ENCODE measurements around the gene NSG1. TPM values are rescaled to one million over a fixed set of nuclear protein-coding genes. Genes with fewer than 3 reads are reported as not detected.

The NSG1 gene
- total and polyA plus RNA-seq, 2 of the 8 experiments (the other 6 are each of a cell fraction or from before 2014, with no cell fraction given) = 35.7 to 61.4 TPM

DNA sequence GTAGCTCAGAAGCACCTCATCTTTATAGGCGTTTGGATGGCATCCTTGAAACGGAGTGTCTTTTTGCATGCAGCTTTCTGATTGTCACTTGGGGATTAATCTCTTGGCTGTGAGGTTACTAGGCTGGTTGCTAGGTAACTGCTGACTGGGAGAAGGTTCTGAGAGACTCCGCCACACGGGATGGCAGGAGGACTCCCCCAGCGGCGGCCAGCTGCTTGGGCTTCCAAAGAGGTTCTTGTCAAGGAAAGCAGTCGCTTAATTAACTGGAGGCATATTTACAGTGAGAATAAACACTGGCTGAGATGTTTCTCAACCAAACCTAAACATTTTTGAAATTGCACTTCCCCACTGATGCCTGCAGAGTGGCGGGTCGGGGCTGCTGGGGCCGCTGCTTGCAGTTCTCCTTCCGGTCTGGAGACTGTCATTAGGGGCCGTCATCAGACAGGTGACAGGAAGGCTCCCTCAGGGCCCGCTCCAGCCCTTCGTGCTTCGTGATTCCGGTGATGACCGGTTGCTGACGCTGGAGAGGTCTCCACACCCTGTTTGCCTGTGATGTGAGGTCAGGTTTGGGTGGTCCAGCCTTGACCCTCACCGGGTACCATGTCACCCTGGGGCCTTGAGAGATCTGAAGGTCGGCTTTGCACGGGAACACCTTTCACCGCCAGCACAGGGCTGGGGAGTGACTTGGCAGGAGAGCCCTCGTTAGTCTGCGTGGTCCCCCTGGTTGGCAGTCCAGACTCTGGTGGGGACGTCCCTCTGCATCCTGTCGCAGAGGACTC is 9.1 kb downstream of the NSG1 start:
- no peak overlapping the region for H3K4me2 ChIP-seq (ENCODE audit: insufficient read depth in 1 of 2, low read depth in 2 of 2, low read length in 2 of 2)

More for the DNA sequence above, 9.1 kb downstream of the NSG1 start:
- Histone ChIP-seq H3K79me2 (ENCODE audit: control insufficient read depth in 1 of 2, insufficient read depth in 2 of 2, low read length in 2 of 2) (no peaks in the 10 kb centered on the region), H2AFZ (ENCODE audit: low read length) (no peak overlapping the region), H2BK120ac (replicated peaks; ENCODE audit: low read depth, low read length) (no peak overlapping the region), H3K9ac (replicated peaks in 1 of 4; ENCODE audit: extremely low read depth in 1 of 4, low read depth in 3 of 4, low read length in 3 of 4) (no peak overlapping the region), H2BK15ac (ENCODE audit: low read length) (no peak overlapping the region), H3K79me1 (ENCODE audit: low read depth, low read length) (0 out of 2 replicates have a peak, but pooled peaks cover 2% of the 10 kb centered on the region), H3K14ac (ENCODE audit: insufficient read length) (no peak overlapping the region), H3K27me3 (replicated peaks in 1 of 4; ENCODE audit: control insufficient read depth in 3 of 4, extremely low read depth in 1 of 4, insufficient read depth in 3 of 4, low read length in 3 of 4) (no peaks in the 10 kb centered on the region), H3K4me1 (replicated peaks in 1 of 4; ENCODE audit: control insufficient read depth in 3 of 4, insufficient read depth in 4 of 4, low read length in 3 of 4) (peaks cover 0 to 8% (median 5%) of the 10 kb centered on the region in 4 experiments; a peak in 4 of 7 replicates), H3K36me3 (ENCODE audit: control insufficient read depth in 2 of 4, insufficient read depth in 4 of 4, low read length in 3 of 4) (peaks cover 2 to 9% (median 8%) of the 10 kb centered on the region in 4 experiments; a peak in 6 of 8 replicates), H2BK20ac (ENCODE audit: low read length) (no peak overlapping the region), H4K8ac (ENCODE audit: extremely low read depth, insufficient read depth, low read length) (no peak overlapping the region), H3K23me2 (ENCODE audit: low read depth, low read length) (no peaks in the 10 kb centered on the region), H3K56ac (replicated peaks; ENCODE audit: insufficient read length, low read depth, low read length) (no peak overlapping the region), H2AK5ac (ENCODE audit: low read depth, low read length) (peak overlapping the region; percentile 77; the same call in 1 of the 2 replicates), H4K5ac (ENCODE audit: insufficient read length, low read depth, low read length) (no peak overlapping the region), H3K23ac (ENCODE audit: insufficient read length) (no peak overlapping the region), H3K18ac (ENCODE audit: extremely low read depth, low read length) (peak overlapping the region; percentile 51; the same call in 1 of the 2 replicates), H3K4me3 (ENCODE audit: extremely low read depth in 1 of 4, insufficient read depth in 2 of 4, low read depth in 3 of 4, low read length in 4 of 4) (no peak overlapping the region), H2BK12ac (ENCODE audit: low read depth, low read length) (peak overlapping the region; percentile 80), H3K9me3 (ENCODE audit: insufficient read depth in 2 of 2, low read depth in 1 of 2, low read length in 1 of 2) (no peaks in the 10 kb centered on the region), H3K4ac (replicated peaks; ENCODE audit: insufficient read length, low read depth, low read length) (no peak overlapping the region), H3K27ac (ENCODE audit: low read depth, low read length) (no peak overlapping the region), H4K20me1 (replicated peaks in 1 of 2; ENCODE audit: control insufficient read depth in 1 of 2, insufficient read depth in 2 of 2, low read length in 2 of 2) (peaks cover 0 to 6% of the 10 kb centered on the region in 2 experiments), H4K91ac (replicated peaks; ENCODE audit: insufficient read length, low read length) (no peak overlapping the region), H2BK5ac (ENCODE audit: low read depth, low read length) (peak overlapping the region; percentile 73; the same call in 1 of the 2 replicates)
- TF ChIP-seq RFX5 (IDR thresholded peaks at IDR 0.05; ENCODE audit: borderline replicate concordance, low read depth, low read length) (peak; percentile 68; the same call in 1 of the 2 replicates), POU5F1 (IDR thresholded peaks at IDR 0.05; ENCODE audit: low read depth, low read length) (no peak)
- whole genome bisulfite sequencing, 2 experiments (ENCODE audit: extremely low coverage in 1 of 2, insufficient coverage in 1 of 2, insufficient read length in 1 of 2, insufficient replicate concordance in 2 of 2, low coverage in 1 of 2, low lambda C conversion rate in 2 of 2, missing lambda C conversion rate in 1 of 2) = 77% methylated on average over 26 of the region's 26 CpGs; no CpG with 5 or more reads in 1 of the 2 experiments
- FAIRE-seq = no peak
- POLR2A ChIA-PET (ENCODE audit: partially characterized antibody) = interaction anchor here (1.2 to 1.5 kb wide), 3 partner anchors 13 to 18 kb away, joined by 3 read pairs; no protein-coding TSS in a partner anchor
- CTCF ChIA-PET (ENCODE audit: partially characterized antibody) = interaction anchor here (0.6 to 3.7 kb wide), 13 partner anchors 10 to 1003 kb away, joined by 3 to 20 read pairs (median 5); no protein-coding TSS in a partner anchor
- DNase-seq (ENCODE audit: low read depth in 1 of 2, low spot score in 2 of 2) = peak in 1 of 2 experiments; percentile 53

Data from H1 (cell line).